Measurements from ENCODE around the gene MBD4. TPM values are rescaled to one million over a fixed set of nuclear protein-coding genes. Genes with fewer than 3 reads are reported as not detected.

MBD4 gene
- total and polyA plus RNA-seq, 10 of the 15 experiments (the other 5 are each of a cell fraction or from before 2014, with no cell fraction given): 17.7 to 59.0 (median 49.0) TPM

DNA sequence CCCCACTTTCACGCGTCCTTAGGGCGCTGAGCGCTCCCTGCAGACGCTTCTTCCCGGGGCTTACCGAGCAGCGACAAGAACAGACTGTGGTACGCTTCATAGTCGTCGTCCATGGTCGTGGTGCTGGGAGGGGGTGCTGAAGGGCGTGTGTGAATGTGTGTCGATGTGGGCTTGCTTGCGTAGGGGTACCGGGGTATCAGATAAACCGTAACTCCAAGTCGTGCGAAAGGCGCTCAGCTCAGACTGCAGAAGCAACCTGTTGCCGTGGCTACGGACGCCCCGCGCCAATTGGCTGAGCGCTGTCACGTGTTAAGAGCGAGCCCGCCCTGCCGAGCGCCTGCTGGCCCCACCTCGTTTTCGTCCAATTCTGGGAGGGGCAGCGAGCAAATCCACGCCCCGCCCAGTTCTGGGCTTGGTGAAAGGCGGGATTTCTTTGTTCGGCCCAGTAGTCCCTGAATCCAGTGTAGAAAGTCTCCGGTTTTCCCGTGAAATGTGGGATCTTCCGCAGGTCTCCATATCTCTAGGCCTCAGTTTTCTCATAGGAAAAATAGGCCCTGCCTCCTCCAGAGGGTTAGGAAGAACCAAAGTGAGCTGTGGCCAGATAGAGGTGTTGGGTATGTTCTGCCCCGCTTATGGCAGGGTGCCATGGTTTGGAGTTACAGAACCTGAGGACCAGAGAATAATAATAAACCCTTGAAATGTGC is 11.2 kb downstream of the MBD4 start, which contains the start of gene EFCAB12 (continued):
- TF ChIP-seq NFXL1 (IDR thresholded peaks at IDR 0.05; ENCODE audit: borderline replicate concordance): no peak
- TF ChIP-seq YBX1 (IDR thresholded peaks at IDR 0.05): no peak
- TF ChIP-seq BHLHE40 (IDR thresholded peaks at IDR 0.05; ENCODE audit: borderline replicate concordance in 1 of 2, low read depth in 2 of 2, low read length in 1 of 2): peak in 1 of 2 experiments; percentile 51; a peak in 2 of 4 replicates
- peak; percentile 58; the same call in 1 of the 2 replicates for TF ChIP-seq LARP7 (IDR thresholded peaks at IDR 0.05)
- TF ChIP-seq, protein P1, sequence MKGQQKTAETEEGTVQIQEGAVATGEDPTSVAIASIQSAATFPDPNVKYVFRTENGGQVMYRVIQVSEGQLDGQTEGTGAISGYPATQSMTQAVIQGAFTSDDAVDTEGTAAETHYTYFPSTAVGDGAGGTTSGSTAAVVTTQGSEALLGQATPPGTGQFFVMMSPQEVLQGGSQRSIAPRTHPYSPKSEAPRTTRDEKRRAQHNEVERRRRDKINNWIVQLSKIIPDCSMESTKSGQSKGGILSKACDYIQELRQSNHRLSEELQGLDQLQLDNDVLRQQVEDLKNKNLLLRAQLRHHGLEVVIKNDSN (IDR thresholded peaks at IDR 0.05; ENCODE audit: borderline replicate concordance, extremely low read length, insufficient read depth, low read depth, low read length): peak; percentile 93
- no peak for TF ChIP-seq ZZZ3 (IDR thresholded peaks at IDR 0.05; ENCODE audit: control insufficient read depth, insufficient read length, low read depth)
- TF ChIP-seq, protein P2, sequence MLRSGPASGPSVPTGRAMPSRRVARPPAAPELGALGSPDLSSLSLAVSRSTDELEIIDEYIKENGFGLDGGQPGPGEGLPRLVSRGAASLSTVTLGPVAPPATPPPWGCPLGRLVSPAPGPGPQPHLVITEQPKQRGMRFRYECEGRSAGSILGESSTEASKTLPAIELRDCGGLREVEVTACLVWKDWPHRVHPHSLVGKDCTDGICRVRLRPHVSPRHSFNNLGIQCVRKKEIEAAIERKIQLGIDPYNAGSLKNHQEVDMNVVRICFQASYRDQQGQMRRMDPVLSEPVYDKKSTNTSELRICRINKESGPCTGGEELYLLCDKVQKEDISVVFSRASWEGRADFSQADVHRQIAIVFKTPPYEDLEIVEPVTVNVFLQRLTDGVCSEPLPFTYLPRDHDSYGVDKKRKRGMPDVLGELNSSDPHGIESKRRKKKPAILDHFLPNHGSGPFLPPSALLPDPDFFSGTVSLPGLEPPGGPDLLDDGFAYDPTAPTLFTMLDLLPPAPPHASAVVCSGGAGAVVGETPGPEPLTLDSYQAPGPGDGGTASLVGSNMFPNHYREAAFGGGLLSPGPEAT (IDR thresholded peaks at IDR 0.05; ENCODE audit: low read depth): no peak
- TF ChIP-seq FOXM1 (IDR thresholded peaks at IDR 0.05; ENCODE audit: low read depth, low read length): 0 out of 2 replicates have a peak, but pooled peaks have one; percentile 26
- TF ChIP-seq, protein P3, sequence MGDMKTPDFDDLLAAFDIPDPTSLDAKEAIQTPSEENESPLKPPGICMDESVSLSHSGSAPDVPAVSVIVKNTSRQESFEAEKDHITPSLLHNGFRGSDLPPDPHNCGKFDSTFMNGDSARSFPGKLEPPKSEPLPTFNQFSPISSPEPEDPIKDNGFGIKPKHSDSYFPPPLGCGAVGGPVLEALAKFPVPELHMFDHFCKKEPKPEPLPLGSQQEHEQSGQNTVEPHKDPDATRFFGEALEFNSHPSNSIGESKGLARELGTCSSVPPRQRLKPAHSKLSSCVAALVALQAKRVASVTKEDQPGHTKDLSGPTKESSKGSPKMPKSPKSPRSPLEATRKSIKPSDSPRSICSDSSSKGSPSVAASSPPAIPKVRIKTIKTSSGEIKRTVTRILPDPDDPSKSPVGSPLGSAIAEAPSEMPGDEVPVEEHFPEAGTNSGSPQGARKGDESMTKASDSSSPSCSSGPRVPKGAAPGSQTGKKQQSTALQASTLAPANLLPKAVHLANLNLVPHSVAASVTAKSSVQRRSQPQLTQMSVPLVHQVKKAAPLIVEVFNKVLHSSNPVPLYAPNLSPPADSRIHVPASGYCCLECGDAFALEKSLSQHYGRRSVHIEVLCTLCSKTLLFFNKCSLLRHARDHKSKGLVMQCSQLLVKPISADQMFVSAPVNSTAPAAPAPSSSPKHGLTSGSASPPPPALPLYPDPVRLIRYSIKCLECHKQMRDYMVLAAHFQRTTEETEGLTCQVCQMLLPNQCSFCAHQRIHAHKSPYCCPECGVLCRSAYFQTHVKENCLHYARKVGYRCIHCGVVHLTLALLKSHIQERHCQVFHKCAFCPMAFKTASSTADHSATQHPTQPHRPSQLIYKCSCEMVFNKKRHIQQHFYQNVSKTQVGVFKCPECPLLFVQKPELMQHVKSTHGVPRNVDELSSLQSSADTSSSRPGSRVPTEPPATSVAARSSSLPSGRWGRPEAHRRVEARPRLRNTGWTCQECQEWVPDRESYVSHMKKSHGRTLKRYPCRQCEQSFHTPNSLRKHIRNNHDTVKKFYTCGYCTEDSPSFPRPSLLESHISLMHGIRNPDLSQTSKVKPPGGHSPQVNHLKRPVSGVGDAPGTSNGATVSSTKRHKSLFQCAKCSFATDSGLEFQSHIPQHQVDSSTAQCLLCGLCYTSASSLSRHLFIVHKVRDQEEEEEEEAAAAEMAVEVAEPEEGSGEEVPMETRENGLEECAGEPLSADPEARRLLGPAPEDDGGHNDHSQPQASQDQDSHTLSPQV (IDR thresholded peaks at IDR 0.05): no peak
- TF ChIP-seq SRF (IDR thresholded peaks at IDR 0.05; ENCODE audit: low read depth in 2 of 2, low read length in 2 of 2): peak in 1 of 2 experiments; percentile 36; a peak in 1 of 4 replicates
- TF ChIP-seq TARDBP (IDR thresholded peaks at IDR 0.05; ENCODE audit: borderline replicate concordance): no peak
- TF ChIP-seq POLR2AphosphoS5 (IDR thresholded peaks at IDR 0.05; ENCODE audit: low read length): peak; percentile 47; the same call in 1 of the 2 replicates
- TF ChIP-seq SP1 (IDR thresholded peaks at IDR 0.05; ENCODE audit: low read depth, low read length): peak; percentile 65
- no peak for TF ChIP-seq RB1 (IDR thresholded peaks at IDR 0.05; ENCODE audit: borderline replicate concordance)
- TF ChIP-seq SMAD1 (IDR thresholded peaks at IDR 0.05; ENCODE audit: low read depth, partially characterized antibody): no peak
- TF ChIP-seq, protein P4, sequence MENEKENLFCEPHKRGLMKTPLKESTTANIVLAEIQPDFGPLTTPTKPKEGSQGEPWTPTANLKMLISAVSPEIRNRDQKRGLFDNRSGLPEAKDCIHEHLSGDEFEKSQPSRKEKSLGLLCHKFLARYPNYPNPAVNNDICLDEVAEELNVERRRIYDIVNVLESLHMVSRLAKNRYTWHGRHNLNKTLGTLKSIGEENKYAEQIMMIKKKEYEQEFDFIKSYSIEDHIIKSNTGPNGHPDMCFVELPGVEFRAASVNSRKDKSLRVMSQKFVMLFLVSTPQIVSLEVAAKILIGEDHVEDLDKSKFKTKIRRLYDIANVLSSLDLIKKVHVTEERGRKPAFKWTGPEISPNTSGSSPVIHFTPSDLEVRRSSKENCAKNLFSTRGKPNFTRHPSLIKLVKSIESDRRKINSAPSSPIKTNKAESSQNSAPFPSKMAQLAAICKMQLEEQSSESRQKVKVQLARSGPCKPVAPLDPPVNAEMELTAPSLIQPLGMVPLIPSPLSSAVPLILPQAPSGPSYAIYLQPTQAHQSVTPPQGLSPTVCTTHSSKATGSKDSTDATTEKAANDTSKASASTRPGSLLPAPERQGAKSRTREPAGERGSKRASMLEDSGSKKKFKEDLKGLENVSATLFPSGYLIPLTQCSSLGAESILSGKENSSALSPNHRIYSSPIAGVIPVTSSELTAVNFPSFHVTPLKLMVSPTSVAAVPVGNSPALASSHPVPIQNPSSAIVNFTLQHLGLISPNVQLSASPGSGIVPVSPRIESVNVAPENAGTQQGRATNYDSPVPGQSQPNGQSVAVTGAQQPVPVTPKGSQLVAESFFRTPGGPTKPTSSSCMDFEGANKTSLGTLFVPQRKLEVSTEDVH (IDR thresholded peaks at IDR 0.05; ENCODE audit: low read depth, partially characterized antibody): no peak
- peak; percentile 90 for TF ChIP-seq BMI1 (IDR thresholded peaks at IDR 0.05; ENCODE audit: borderline replicate concordance)
- TF ChIP-seq MYB (IDR thresholded peaks at IDR 0.05; ENCODE audit: borderline replicate concordance, low read depth, low read length): no peak
- 0 out of 2 replicates have a peak, but pooled peaks have one; percentile 34 for TF ChIP-seq SIN3A (IDR thresholded peaks at IDR 0.05; ENCODE audit: low read depth, low read length)
- no peak for TF ChIP-seq EZH2 (IDR thresholded peaks at IDR 0.05; ENCODE audit: borderline replicate concordance, control insufficient read depth, low read depth, low read length)

Measured in GM12878 (cell line).